RWPE1 (cell line): ENCODE results near the gene PAX4.

Source experiments
- CTCF ChIA-PET: fragments of 350-600 bp; sonication (Branson Sonifier 250); formaldehyde crosslinking; extraction: SDS; loops from one replicate; lab custom pipeline; 2021; lab: Yijun Ruan, JAX
- POLR2A ChIA-PET: fragments of 400-600 bp; formaldehyde crosslinking; extraction: SDS; loops from one replicate; lab custom pipeline; 2020; ENCODE audit warnings: antibody characterized with exemption; ENCODE audit not compliant: low non-redundant PET; lab: Yijun Ruan, JAX
- DNase-seq: peaks from one replicate; pipeline ENCODE4 v3.0.0; 2012; ENCODE audit warnings: low spot score
- H3K27ac ChIP-seq: fragments of 450-650 bp; 2 replicates; pipeline ENCODE4 v1.5.1; 2017
- TF ChIP-seq, protein P1 (sequence below): fragments of 450-650 bp; conservative IDR thresholded peaks from 2 replicates; pipeline ENCODE4 v1.5.1; 2017; ENCODE audit warnings: low read depth, mild to moderate bottlenecking

Gene PAX4, protein sequence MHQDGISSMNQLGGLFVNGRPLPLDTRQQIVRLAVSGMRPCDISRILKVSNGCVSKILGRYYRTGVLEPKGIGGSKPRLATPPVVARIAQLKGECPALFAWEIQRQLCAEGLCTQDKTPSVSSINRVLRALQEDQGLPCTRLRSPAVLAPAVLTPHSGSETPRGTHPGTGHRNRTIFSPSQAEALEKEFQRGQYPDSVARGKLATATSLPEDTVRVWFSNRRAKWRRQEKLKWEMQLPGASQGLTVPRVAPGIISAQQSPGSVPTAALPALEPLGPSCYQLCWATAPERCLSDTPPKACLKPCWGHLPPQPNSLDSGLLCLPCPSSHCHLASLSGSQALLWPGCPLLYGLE

DNA sequence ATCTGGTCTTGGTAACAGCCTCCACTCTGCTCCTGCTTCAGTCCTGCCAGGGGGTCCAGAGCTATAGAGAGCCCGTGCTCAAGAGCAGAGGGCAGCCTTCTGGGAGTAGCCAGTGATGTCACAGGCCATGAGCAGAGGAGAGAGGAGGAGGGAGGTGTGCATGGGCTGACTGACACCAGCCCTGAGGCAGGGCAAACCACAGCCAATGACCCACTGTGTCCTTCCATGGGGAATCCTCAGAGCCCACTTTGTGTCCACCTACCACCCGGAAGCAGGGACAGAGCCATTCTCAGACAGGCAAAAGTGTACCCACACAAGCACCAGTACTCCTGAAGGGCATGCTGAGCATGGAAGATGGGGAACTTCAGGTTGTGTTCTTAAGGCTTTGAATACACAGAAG lies at the start of gene PAX4:
Gene PAX4, minus strand, starts transcription at position 101 of the 400 bp plus-strand sequence. CDS start 2,214 bp downstream, outside the sequence.
- ChIA-PET CTCF (no interaction called here), POLR2A (no interaction called here)
- no peak for DNase-seq
- TF ChIP-seq, protein P1, sequence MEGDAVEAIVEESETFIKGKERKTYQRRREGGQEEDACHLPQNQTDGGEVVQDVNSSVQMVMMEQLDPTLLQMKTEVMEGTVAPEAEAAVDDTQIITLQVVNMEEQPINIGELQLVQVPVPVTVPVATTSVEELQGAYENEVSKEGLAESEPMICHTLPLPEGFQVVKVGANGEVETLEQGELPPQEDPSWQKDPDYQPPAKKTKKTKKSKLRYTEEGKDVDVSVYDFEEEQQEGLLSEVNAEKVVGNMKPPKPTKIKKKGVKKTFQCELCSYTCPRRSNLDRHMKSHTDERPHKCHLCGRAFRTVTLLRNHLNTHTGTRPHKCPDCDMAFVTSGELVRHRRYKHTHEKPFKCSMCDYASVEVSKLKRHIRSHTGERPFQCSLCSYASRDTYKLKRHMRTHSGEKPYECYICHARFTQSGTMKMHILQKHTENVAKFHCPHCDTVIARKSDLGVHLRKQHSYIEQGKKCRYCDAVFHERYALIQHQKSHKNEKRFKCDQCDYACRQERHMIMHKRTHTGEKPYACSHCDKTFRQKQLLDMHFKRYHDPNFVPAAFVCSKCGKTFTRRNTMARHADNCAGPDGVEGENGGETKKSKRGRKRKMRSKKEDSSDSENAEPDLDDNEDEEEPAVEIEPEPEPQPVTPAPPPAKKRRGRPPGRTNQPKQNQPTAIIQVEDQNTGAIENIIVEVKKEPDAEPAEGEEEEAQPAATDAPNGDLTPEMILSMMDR = no peak
- H3K27ac ChIP-seq = no peak within 1 kb of the TSS

DNA sequence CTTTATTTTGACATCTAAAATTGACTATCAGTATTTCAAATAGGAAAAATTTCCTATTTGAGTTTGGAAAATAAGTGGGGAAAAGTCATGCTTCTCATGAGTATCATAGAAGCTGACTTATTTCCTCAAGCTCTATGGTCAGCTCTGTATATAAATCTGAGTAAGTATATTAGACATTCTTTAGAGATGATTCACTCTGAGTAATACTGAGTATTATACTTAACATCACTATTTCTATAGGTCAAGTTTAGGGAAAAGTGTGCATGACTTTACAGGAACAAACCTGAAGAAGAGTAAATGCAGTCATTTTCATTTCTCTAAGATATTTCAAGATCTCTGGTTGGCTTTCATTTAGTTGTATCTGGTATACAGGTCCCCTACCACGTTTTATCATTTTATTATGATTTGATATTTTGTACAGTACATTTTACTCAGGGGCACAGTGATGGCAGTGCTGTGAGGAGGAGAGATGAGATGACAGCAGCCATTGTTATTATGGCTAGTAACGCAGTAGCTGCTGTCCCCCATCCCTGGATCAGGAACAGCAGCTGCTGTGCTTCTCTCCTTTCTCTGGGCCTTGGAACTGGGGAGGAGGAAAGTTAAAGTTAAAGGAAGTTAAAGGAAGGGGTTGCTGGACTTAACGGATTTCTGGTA lies 49.2 kb upstream of the PAX4 start:
- H3K27ac ChIP-seq = peak overlapping the region; percentile 48; the same call in 1 of the 2 replicates
- CTCF ChIA-PET = no interaction called here
- peak; percentile 78 for DNase-seq
- POLR2A ChIA-PET = no interaction called here
- TF ChIP-seq, protein P1 = no peak

DNA sequence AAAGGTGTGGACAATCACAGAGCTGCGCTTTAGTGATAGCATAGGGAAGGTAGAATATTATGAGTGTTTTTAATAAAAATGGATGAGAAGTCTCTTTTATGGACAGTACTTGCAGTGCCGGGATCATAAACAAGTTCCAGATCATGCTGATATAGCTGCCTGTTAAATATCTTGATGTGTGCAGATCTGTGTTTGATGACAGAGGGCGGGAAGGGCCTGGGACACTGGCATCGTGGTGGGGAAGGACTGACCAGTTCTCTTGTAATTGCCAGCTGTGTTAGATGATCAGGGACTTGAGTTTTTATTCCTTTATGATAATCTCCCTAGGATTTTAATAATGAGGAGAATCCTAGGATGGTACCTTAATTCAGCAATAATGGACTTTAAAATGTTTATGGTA lies 48.7 kb upstream of the PAX4 start:
- ChIA-PET POLR2A (no interaction called here), CTCF (interaction anchor here (0.9 kb wide), 1 partner anchor 82 kb away, joined by 4 read pairs; no protein-coding TSS in a partner anchor)
- TF ChIP-seq, protein P1 = no peak
- no peak for DNase-seq
- no peak overlapping the region for H3K27ac ChIP-seq

DNA sequence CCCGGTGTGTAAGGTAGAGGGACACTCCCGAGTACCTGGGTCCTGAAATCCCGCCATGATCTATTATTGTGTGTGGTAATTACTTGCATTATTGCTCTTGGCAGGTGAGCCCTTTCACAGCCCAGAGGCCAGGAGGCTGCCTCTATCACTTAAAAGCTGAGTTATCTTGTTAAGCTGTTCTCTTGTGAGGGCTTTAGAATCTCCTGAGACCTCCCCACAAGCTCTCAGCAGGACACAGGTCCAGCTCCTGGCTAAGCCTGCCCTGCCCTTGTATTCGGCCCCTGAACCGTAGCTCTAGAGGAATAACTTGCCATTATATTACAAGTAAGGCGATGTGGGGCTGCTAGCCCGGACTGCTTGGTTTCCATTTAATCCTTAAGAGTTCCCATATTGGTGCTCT lies 48.0 kb upstream of the PAX4 start:
- TF ChIP-seq, protein P1 = no peak
- no peak for DNase-seq
- CTCF ChIA-PET = interaction anchor here (0.8 to 0.9 kb wide), 2 partner anchors 81 to 379 kb away, joined by 3 to 4 read pairs; no protein-coding TSS in a partner anchor
- peak overlapping the region; percentile 65 for H3K27ac ChIP-seq
- POLR2A ChIA-PET = no interaction called here

DNA sequence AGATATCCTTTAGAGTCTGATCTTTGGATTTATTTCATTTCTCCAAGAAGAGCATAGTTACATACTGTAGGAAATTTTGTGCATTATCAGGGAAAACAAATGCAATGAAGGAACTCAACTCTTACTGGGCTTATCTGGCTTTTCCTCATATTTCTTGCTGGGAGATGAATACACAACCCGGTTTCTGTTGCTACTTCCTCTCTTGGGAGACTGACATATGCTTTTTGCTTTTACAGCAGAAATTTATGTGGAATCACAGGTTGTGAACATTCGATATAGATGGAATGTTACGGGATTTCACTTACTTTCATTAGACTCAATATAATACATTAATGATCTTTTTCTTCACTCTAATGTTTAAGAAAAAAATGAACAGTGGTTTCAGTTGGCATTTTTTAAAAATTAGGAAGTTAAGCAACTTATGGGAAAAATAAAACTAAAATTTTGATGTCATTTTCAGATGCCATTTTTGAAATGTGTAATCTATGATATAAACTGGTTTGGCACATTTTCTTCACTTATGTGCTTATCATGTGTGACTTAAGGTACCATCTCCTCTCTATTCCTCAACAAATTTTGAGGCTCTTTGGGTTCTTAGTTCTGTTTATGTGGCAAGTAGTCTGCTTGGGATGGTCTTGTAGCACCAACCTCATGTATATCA lies 41.2 kb upstream of the PAX4 start:
- DNase-seq = no peak
- no peak overlapping the region for H3K27ac ChIP-seq
- CTCF ChIA-PET = no interaction called here
- POLR2A ChIA-PET = interaction anchor here (0.5 kb wide), 1 partner anchor 70 kb away, joined by 3 read pairs; no protein-coding TSS in a partner anchor
- TF ChIP-seq, protein P1 = no peak

DNA sequence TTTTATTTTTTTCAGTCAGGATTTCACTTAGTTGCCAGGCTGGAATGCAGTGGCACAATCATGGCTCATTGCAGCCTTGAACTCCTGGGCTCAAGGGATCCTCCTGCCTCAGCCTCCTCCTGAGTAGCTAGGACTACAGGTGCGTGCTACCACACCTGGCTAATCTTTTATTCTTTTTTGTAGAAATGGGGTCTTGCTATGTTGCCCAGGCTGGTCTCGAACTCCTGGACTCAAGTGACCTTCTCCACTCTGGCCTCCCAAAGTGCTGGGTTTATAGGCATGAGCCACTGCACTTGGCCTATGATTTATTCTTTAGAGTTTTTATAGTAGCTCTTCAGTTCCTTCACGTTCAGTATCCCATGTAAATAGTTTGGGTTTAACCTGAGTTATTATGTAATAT lies 39.6 kb upstream of the PAX4 start:
- DNase-seq = no peak
- TF ChIP-seq, protein P1 = no peak
- H3K27ac ChIP-seq = no peak overlapping the region
- POLR2A ChIA-PET = no interaction called here
- CTCF ChIA-PET = interaction anchor here (0.6 kb wide), 1 partner anchor 33 kb away, joined by 5 read pairs; no protein-coding TSS in a partner anchor
